GM12872 (cell line): Measurements from ENCODE around the gene C1orf198.

Experiments used
- CTCF ChIP-seq: IDR thresholded peaks from 3 replicates; pipeline ENCODE4 v1.5.1; 2011; ENCODE audit warnings: low read depth, mild to moderate bottlenecking, low read length, moderate library complexity; ENCODE audit not compliant: insufficient read depth

Gene C1orf198

GRCh38 chr1:230842801-230843200 is 25.5 kb downstream of the C1orf198 start:
- no peak for TF ChIP-seq CTCF

DNA sequence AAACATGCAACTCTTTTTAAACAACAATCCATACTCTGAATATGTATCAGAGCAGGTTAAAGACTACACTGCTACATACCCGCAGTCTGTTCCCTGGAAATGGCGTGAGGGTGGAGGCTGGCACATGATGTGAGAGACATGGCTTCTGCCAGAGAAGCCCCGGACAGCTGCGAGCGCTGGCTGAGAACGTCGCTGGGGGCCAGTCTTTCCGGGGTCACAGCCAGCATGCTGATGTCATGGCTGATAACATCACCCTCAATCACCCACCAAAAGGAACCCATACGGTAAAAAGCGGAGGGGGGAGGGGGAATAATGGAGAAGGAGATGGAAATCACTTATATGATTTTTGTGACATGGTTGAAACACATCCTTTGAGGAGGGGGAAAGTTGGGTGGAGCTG is 29.1 kb downstream of the C1orf198 start:
- no peak for TF ChIP-seq CTCF

DNA sequence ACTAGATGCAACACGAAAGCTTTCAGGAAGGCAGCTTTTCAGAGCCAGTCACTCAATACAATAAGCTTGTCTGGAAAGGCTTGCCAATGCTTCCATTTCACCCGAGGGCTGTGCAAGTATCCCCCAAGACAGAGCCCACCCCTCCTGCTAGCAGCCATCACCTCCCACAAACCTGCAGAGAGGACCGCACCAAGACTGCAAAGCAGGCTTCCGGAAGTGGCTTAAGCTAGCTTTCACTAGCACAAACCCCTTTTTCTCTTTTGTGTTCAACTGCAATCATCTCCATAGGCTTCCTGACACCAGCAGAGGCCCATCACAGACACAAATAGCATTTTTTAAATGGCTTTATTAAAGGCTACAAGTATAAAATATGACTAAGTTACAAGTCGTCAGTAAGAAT is 31.5 kb downstream of the C1orf198 start:
- TF ChIP-seq CTCF, result no peak

DNA sequence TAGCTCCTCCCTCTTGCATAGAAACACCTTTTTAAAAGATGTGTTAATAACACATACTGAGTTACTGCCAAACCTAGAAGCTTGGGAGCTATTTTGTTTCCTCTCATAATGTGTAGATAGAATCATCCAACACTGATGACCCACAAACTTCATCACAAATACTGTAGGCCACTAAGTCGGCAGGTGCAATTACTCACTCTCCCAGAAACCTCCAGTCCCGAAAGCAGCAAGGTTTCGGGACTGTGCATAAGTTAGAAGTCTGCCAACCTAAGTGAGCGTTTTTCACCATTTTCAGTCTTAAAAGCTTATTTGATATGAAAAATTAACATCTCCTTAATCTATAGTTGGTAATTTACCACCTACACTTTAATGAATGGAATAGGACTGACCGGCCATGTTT is 32.0 kb downstream of the C1orf198 start:
- no peak for TF ChIP-seq CTCF

GRCh38 chr1:230834292-230834691 is 34.0 kb downstream of the C1orf198 start:
- TF ChIP-seq CTCF, result no peak

- TF ChIP-seq CTCF, result no peak
Measured at GRCh38 chr1:230833511-230833910, 34.8 kb downstream of the C1orf198 start.

GRCh38 chr1:230832476-230832875 is 35.8 kb downstream of the C1orf198 start:
- no peak for TF ChIP-seq CTCF

GRCh38 chr1:230831771-230832170 is 36.5 kb downstream of the C1orf198 start:
- no peak for TF ChIP-seq CTCF
